Common myeloid progenitor, CD34-positive (primary cell): ENCODE measurements around the gene MRPL24.
A peak's percentile ranks its signal among the peaks of the same experiment; 100 is the strongest.

ENCODE experiments used
- CTCF ChIA-PET: fragments of 350-600 bp; sonication (Branson Sonifier 250); formaldehyde crosslinking; loops from one replicate; lab custom pipeline; 2021; ENCODE audit warnings: antibody characterized with exemption; lab: Charles Lee
- POLR2A ChIA-PET: fragments of 350-600 bp; sonication (Branson Sonifier 250); formaldehyde crosslinking; loops from one replicate; lab custom pipeline; 2021; ENCODE audit warnings: antibody characterized with exemption; lab: Charles Lee
- DNase-seq, 3 donors: peaks; one replicate each; pipeline versions ENCODE4 v3.0.0 to v3.0.0-alpha.2; 2013
- H3K27ac ChIP-seq, 2 experiments: 1 replicate in 1 of 2; 2 replicates in 1 of 2; pipeline ENCODE4 v1.7.0; 2013; ENCODE audit warnings: inconsistent platforms in 2 of 2, low read length in 2 of 2, mild to moderate bottlenecking in 2 of 2, low read depth in 1 of 2, moderate library complexity in 1 of 2; ENCODE audit not compliant: severe bottlenecking in 2 of 2, insufficient read depth in 1 of 2, poor library complexity in 1 of 2
- H3K27me3 ChIP-seq, 5 experiments: replicated peaks in 2 of 5; 1 replicate in 3 of 5; 2 replicates in 2 of 5; pipeline versions ENCODE4 v1.6.1 to v1.7.0; 2013; ENCODE audit warnings: low read length in 4 of 5, mild to moderate bottlenecking in 2 of 5, moderate library complexity in 2 of 5, inconsistent platforms in 1 of 5; ENCODE audit not compliant: insufficient read depth in 5 of 5, control insufficient read depth in 4 of 5
- H3K36me3 ChIP-seq, 4 experiments: 1 replicate in 2 of 4; 2 replicates in 2 of 4; pipeline versions ENCODE4 v1.6.1 to v1.7.0; 2013; ENCODE audit warnings: low read length in 3 of 4, control low read depth in 1 of 4, mild to moderate bottlenecking in 1 of 4; ENCODE audit not compliant: control insufficient read depth in 4 of 4, insufficient read depth in 4 of 4
- H3K4me1 ChIP-seq, 4 experiments: 1 replicate in 3 of 4; 2 replicates in 1 of 4; pipeline versions ENCODE4 v1.6.1 to v1.7.1; 2013; ENCODE audit warnings: low read length in 3 of 4, mild to moderate bottlenecking in 3 of 4, control low read depth in 1 of 4, inconsistent platforms in 1 of 4, moderate library complexity in 1 of 4; ENCODE audit not compliant: control insufficient read depth in 4 of 4, insufficient read depth in 4 of 4; ENCODE audit errors: control extremely low read depth in 1 of 4
- H3K4me3 ChIP-seq, 7 experiments: 1 replicate in 4 of 7; 2 replicates in 3 of 7; pipeline versions ENCODE4 v1.5.1 to v1.7.0; 2013; ENCODE audit warnings: mild to moderate bottlenecking in 7 of 7, low read length in 6 of 7, moderate library complexity in 6 of 7, inconsistent platforms in 2 of 7, low read depth in 2 of 7, control low read depth in 1 of 7; ENCODE audit not compliant: insufficient read depth in 4 of 7, control insufficient read depth in 1 of 7; ENCODE audit errors: extremely low read depth in 1 of 7
- H3K9me3 ChIP-seq, 5 experiments: 1 replicate in 4 of 5; 2 replicates in 1 of 5; pipeline versions ENCODE4 v1.6.1 to v1.7.1; 2013; ENCODE audit warnings: low read length in 4 of 5, mild to moderate bottlenecking in 2 of 5, inconsistent platforms in 1 of 5, low read depth in 1 of 5, moderate library complexity in 1 of 5; ENCODE audit not compliant: control insufficient read depth in 4 of 5, insufficient read depth in 2 of 5; ENCODE audit errors: control extremely low read depth in 1 of 5
- WGBS: methylation state at CpG from one replicate; pipeline ENCODE4 v1.1.5; 2013; ENCODE audit not compliant: insufficient coverage; 5-methylcytosine and 5-hydroxymethylcytosine counted together

Gene MRPL24

GRCh38 chr1:156741481-156741983, 644 bp upstream of the MRPL24 start:
- ChIA-PET POLR2A (interaction anchor here (0.7 to 1.4 kb wide), 6 partner anchors 10 to 158 kb away, joined by 3 to 5 read pairs (median 4); partner anchors contain the start of genes HDGF, ISG20L2, METTL25B and PRCC), CTCF (interaction anchor here (1.1 to 3.5 kb wide), 6 partner anchors 11 to 118 kb away, joined by 3 to 25 read pairs (median 6); partner anchors contain the start of genes ISG20L2, METTL25B and PRCC)
- Histone ChIP-seq H3K9me3 (no peaks in the 10 kb centered on the region), H3K27ac (peak overlapping the region; percentile 40 to 78), H3K27me3 (no peaks in the 10 kb centered on the region), H3K36me3 (peaks cover 11 to 71% (median 28%) of the 10 kb centered on the region in 4 experiments), H3K4me1 (peaks cover 20 to 55% (median 47%) of the 10 kb centered on the region in 4 experiments), H3K4me3 (peak overlapping the region in 6 of 7 experiments; percentile 30 to 91 (median 61))
- WGBS, result 26% methylated on average over 3 of the region's 8 CpGs
- no peak for DNase-seq

DNA sequence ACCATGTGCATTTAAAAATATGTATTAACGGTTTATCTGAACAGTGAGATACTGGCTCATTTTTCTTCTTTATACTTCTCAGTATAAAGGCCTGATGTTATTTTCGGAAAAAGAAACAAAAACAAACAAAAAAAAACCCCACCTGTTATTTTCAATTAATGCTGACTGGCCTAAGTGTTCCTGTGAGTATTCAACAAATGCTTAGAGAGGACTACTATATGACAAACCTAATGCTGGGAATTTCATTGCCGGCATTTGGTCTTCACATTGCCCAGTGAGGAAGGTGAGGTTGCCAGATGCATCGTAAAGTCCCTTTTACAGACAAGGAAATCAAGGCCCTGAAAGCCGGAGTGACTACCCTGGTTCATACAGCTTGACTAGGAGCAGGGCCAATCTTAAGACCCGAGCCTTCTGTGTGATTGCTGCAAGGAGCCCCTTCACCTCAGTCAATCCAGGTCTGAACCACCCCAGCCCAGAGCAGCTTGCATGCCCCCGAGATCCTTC, 599 bp downstream of the MRPL24 start:
- Histone ChIP-seq H3K27ac (peak overlapping the region; percentile 52 to 83), H3K4me3 (peak overlapping the region; percentile 63 to 91 (median 83)), H3K4me1 (peaks cover 11 to 43% (median 35%) of the 10 kb centered on the region in 4 experiments), H3K27me3 (no peaks in the 10 kb centered on the region), H3K36me3 (peaks cover 12 to 71% (median 32%) of the 10 kb centered on the region in 4 experiments), H3K9me3 (no peaks in the 10 kb centered on the region)
- ChIA-PET CTCF (interaction anchor here (1.3 to 3.5 kb wide), 5 partner anchors 10 to 117 kb away, joined by 3 to 25 read pairs (median 6); partner anchors contain the start of genes HDGF, ISG20L2, METTL25B and PRCC), POLR2A (interaction anchor here (1.1 kb wide), 2 partner anchors 11 to 28 kb away, joined by 3 to 4 read pairs; no protein-coding TSS in a partner anchor)
- DNase-seq, result no peak
- WGBS, result 14% methylated on average over 5 of the region's 7 CpGs

GRCh38 chr1:156738916-156739315, 2.0 kb downstream of the MRPL24 start:
- Histone ChIP-seq H3K4me1 (peaks cover 11 to 32% (median 21%) of the 10 kb centered on the region in 4 experiments), H3K27ac (no peak overlapping the region), H3K4me3 (no peak overlapping the region), H3K36me3 (peaks cover 14 to 62% (median 33%) of the 10 kb centered on the region in 4 experiments), H3K27me3 (no peaks in the 10 kb centered on the region), H3K9me3 (no peaks in the 10 kb centered on the region)
- no peak for DNase-seq
- WGBS, result no CpG with 5 or more reads among the region's 2 CpGs
- ChIA-PET CTCF (interaction anchor here (1.4 kb wide), 1 partner anchor 12 kb away, joined by 4 read pairs; the partner anchor contains the start of gene METTL25B), POLR2A (interaction anchor here (0.8 kb wide), 1 partner anchor 11 kb away, joined by 3 read pairs; the partner anchor contains the start of genes ISG20L2 and METTL25B)

- no peak overlapping the region for H3K27ac ChIP-seq
- peaks cover 11 to 29% (median 18%) of the 10 kb centered on the region in 4 experiments for H3K4me1 ChIP-seq
- ChIA-PET POLR2A (interaction anchor here (0.8 kb wide), 1 partner anchor 10 kb away, joined by 3 read pairs; the partner anchor contains the start of genes ISG20L2 and METTL25B), CTCF (interaction anchor here (1.4 kb wide), 1 partner anchor 11 kb away, joined by 4 read pairs; the partner anchor contains the start of gene METTL25B)
- H3K9me3 ChIP-seq, result no peaks in the 10 kb centered on the region
- WGBS, result 95% methylated on average over 7 of the region's 10 CpGs
- no peaks in the 10 kb centered on the region for H3K27me3 ChIP-seq
- no peak for DNase-seq
- H3K4me3 ChIP-seq, result no peak overlapping the region
- H3K36me3 ChIP-seq, result peaks cover 18 to 62% (median 34%) of the 10 kb centered on the region in 4 experiments
Observed at GRCh38 chr1:156738407-156738806, 2.5 kb downstream of the MRPL24 start.

GRCh38 chr1:156733989-156734584, 6.8 kb downstream of the MRPL24 start:
- CTCF ChIA-PET, result interaction anchor here (1.1 kb wide), 1 partner anchor 44 kb away, joined by 3 read pairs; no protein-coding TSS in a partner anchor
- Histone ChIP-seq H3K9me3 (no peaks in the 10 kb centered on the region), H3K27ac (no peak overlapping the region), H3K4me1 (peaks cover 4 to 7% (median 7%) of the 10 kb centered on the region in 4 experiments), H3K4me3 (no peak overlapping the region), H3K27me3 (no peaks in the 10 kb centered on the region), H3K36me3 (peaks cover 16 to 60% (median 33%) of the 10 kb centered on the region in 4 experiments)
- no peak for DNase-seq
- POLR2A ChIA-PET, result no interaction called here
- 98% methylated on average over 19 of the region's 20 CpGs for WGBS

DNA sequence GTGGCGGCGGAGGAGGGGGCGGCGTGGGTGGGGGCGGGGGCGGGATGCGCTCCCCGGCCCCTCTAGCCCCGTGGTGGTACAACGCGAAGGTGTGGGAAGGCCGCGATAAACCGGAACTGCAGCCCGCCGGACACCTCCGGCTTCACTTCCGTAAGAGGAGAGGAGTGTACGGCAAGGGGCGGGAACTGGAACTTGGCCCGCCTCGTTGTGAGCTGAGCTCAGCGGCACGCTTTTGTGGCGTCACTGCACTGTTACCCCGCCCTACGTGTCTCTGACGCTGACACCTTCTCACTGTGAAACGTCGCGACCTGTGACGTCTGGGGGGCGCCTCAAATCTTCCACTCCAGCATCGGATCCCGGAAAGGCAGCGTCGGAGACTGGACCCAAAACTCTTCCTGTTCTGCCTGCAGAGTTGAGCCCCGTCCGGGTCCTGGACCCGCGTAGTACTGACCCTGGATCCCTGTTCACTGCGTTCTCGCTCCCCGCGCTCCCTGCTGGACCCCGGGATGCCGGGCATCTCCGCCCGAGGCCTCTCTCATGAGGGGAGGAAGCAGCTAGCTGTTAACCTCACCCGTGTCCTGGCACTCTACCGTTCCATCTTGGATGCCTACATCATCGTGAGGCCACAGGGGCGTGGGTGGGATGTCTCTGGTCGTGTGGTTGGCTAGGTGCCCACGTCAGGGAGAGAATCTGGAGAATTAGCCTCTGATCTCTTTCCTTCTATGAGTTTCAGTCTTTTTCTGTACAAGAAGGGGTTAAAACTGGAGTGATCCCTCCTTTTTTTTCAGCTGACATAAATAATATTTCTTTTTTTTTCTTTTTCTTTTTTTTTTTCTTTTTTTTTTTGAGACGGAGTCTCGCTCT, 12.1 kb downstream of the MRPL24 start, which contains the start of gene ISG20L2:
TSS of gene ISG20L2 (minus strand) at position 168 of the 864 bp plus-strand sequence. CDS start 1,114 bp downstream, outside the sequence.
- DNase-seq, result peak; percentile 99
- Histone ChIP-seq H3K27ac (peak within 1 kb of the TSS; percentile 76 to 88), H3K4me3 (peak within 1 kb of the TSS; percentile 64 to 98 (median 94)), H3K36me3 (peaks cover 11 to 36% (median 25%) of the 10 kb centered on the region in 4 experiments), H3K9me3 (no peaks in the 10 kb centered on the region), H3K4me1 (peaks cover 24 to 45% (median 39%) of the 10 kb centered on the region in 4 experiments), H3K27me3 (no peaks in the 10 kb centered on the region)
- ChIA-PET CTCF (interaction anchor here (0.6 to 17.7 kb wide), 18 partner anchors 13 to 196 kb away, joined by 3 to 393 read pairs (median 12); partner anchors contain the start of genes HDGF, INSRR, MRPL24 and NES), POLR2A (interaction anchor here (0.5 to 2.0 kb wide), 9 partner anchors 10 to 103 kb away, joined by 3 to 10 read pairs (median 4); partner anchors contain the start of genes HDGF, MRPL24 and PRCC)
- WGBS, result under 1% methylated on average over 38 of the region's 57 CpGs
